Osteoblast (primary cell): ENCODE results near the gene DACT3. TPM values are rescaled to one million over a fixed set of nuclear protein-coding genes. Genes with fewer than 3 reads are reported as not detected.

Experiments
- DNase-seq: peaks from one replicate; pipeline ENCODE4 v3.0.0; 2011; ENCODE audit warnings: low spot score, mixed read lengths; ENCODE audit not compliant: insufficient read length; ENCODE audit errors: missing footprints
- H2AFZ ChIP-seq: 2 replicates; pipeline ENCODE4 v1.6.0; 2011; ENCODE audit warnings: mild to moderate bottlenecking, low read length
- H3K27ac ChIP-seq: 2 replicates; pipeline ENCODE4 v1.5.1; 2011; ENCODE audit warnings: mild to moderate bottlenecking, low read depth, low read length, moderate library complexity
- H3K27me3 ChIP-seq: 2 replicates; pipeline ENCODE4 v1.6.0; 2012; ENCODE audit warnings: mild to moderate bottlenecking, control low read depth, inconsistent platforms, low read length, moderate library complexity; ENCODE audit not compliant: insufficient read depth
- H3K36me3 ChIP-seq: 2 replicates; pipeline ENCODE4 v1.5.1; 2011; ENCODE audit warnings: mild to moderate bottlenecking, low read length, control low read depth, moderate library complexity; ENCODE audit not compliant: insufficient read depth
- H3K4me1 ChIP-seq: 2 replicates; pipeline ENCODE4 v1.5.1; 2011; ENCODE audit warnings: mild to moderate bottlenecking, low read length, control low read depth, moderate library complexity; ENCODE audit not compliant: insufficient read depth
- H3K4me2 ChIP-seq: 2 replicates; pipeline ENCODE4 v1.6.0; 2011; ENCODE audit warnings: mild to moderate bottlenecking, low read length; ENCODE audit not compliant: insufficient read depth
- H3K4me3 ChIP-seq: fragments of 200-600 bp; sonication (generic); 3 replicates; pipeline ENCODE4 v1.5.1; 2012; ENCODE audit warnings: mild to moderate bottlenecking, low read length, inconsistent platforms; ENCODE audit not compliant: insufficient read depth
- H3K79me2 ChIP-seq: 2 replicates; pipeline ENCODE4 v1.6.0; 2012; ENCODE audit warnings: mild to moderate bottlenecking, low read length, control low read depth, inconsistent platforms; ENCODE audit not compliant: insufficient read depth
- H3K9me3 ChIP-seq: 2 replicates; pipeline ENCODE4 v1.5.1; 2011; ENCODE audit warnings: low read depth, low read length, control low read depth
- H4K20me1 ChIP-seq: 2 replicates; pipeline ENCODE4 v1.6.0; 2012; ENCODE audit warnings: mild to moderate bottlenecking, low read length, control low read depth; ENCODE audit not compliant: insufficient read depth
- CTCF ChIP-seq: IDR thresholded peaks from 2 replicates; pipeline ENCODE4 v1.5.1; 2011; ENCODE audit warnings: mild to moderate bottlenecking, low read depth, low read length, moderate library complexity; ENCODE audit errors: extremely low read depth
- total RNA-seq: library from RNA; depleted of rRNA; stranded (reverse); fragments of >200 nt; gene quantifications from 2 replicates; pipeline ENCODE4 v1.2.3, GENCODE V29; 2012

The DACT3 gene
- 1.8 and 3.5 TPM in 2 replicates for total RNA-seq

GRCh38 chr19:46661020-46661731 lies at the start of gene DACT3:
DACT3 (minus strand) TSS chr19:46661182; CDS start chr19:46661064, 118 bp downstream.
- H3K4me1 ChIP-seq = peaks cover 23% of the 10 kb centered on the region
- H3K9me3 ChIP-seq = no peaks in the 10 kb centered on the region
- H3K79me2 ChIP-seq = no peaks in the 10 kb centered on the region
- peak within 1 kb of the TSS; percentile 74 for H3K4me3 ChIP-seq
- peaks cover 6% of the 10 kb centered on the region for H3K27me3 ChIP-seq
- peaks cover 2% of the 10 kb centered on the region for H4K20me1 ChIP-seq
- peak within 1 kb of the TSS; percentile 92 for H2AFZ ChIP-seq
- peak; percentile 100 for DNase-seq
- H3K27ac ChIP-seq = peak within 1 kb of the TSS; percentile 38
- no peak for TF ChIP-seq CTCF
- peak within 1 kb of the TSS; percentile 88 for H3K4me2 ChIP-seq
- no peaks in the 10 kb centered on the region for H3K36me3 ChIP-seq

GRCh38 chr19:46710687-46711086 lies 49.7 kb upstream of the DACT3 start:
- peak; percentile 65 for DNase-seq
- Histone ChIP-seq H3K27ac (no peak overlapping the region), H3K4me3 (no peak overlapping the region), H3K9me3 (no peaks in the 10 kb centered on the region), H3K27me3 (no peaks in the 10 kb centered on the region), H2AFZ (no peak overlapping the region), H3K4me2 (no peak overlapping the region), H3K79me2 (peaks cover 12% of the 10 kb centered on the region), H3K4me1 (peaks cover 10% of the 10 kb centered on the region), H3K36me3 (peaks cover 20% of the 10 kb centered on the region), H4K20me1 (peaks cover 2% of the 10 kb centered on the region)
- no peak for TF ChIP-seq CTCF

GRCh38 chr19:46704379-46705076 lies 43.5 kb upstream of the DACT3 start:
- Histone ChIP-seq H3K27ac (peak overlapping the region; percentile 15), H4K20me1 (peaks cover 11% of the 10 kb centered on the region), H3K36me3 (peaks cover 50% of the 10 kb centered on the region), H3K4me1 (no peaks in the 10 kb centered on the region), H3K27me3 (no peaks in the 10 kb centered on the region), H3K4me2 (no peak overlapping the region), H3K79me2 (no peaks in the 10 kb centered on the region), H3K9me3 (no peaks in the 10 kb centered on the region), H3K4me3 (no peak overlapping the region), H2AFZ (no peak overlapping the region)
- peak; percentile 97 for DNase-seq
- peak; percentile 91 for TF ChIP-seq CTCF

- Histone ChIP-seq H3K9me3 (no peaks in the 10 kb centered on the region), H3K27ac (no peak overlapping the region), H3K4me2 (no peak overlapping the region), H2AFZ (no peak overlapping the region), H3K4me3 (no peak overlapping the region), H4K20me1 (peaks cover 8% of the 10 kb centered on the region), H3K27me3 (no peaks in the 10 kb centered on the region), H3K4me1 (peaks cover 6% of the 10 kb centered on the region), H3K79me2 (no peaks in the 10 kb centered on the region), H3K36me3 (peaks cover 56% of the 10 kb centered on the region)
- peak; percentile 87 for DNase-seq
- TF ChIP-seq CTCF = no peak
Measured at GRCh38 chr19:46700704-46701103, 39.7 kb upstream of the DACT3 start.
